ENCODE measurements around the gene OPN3.

OPN3 gene

DNA sequence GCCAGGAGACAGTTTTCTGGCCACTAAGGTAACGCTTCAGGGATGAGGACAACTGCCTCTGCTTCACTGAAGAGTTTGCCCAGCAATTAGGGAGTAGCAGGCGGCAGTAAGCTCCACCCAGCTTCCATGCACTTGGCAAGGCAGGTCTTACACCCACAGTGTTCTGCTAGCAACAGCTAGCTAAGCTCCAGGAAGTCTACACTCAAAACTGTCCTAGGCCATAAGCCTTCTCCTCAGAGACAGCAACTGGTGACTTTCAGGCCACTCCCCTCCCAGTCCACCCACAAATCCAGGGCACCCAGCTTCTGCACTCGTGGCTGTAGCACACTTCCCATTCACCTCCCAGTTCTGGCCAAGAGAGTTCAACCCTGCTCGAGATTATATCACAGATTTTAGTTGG is 60.7 kb downstream of the OPN3 start:
- H3K4me3 ChIP-seq (ENCODE audit: low read depth, low read length) = no peak overlapping the region
- no peak for TF ChIP-seq CTCF (IDR thresholded peaks at IDR 0.05; ENCODE audit: borderline replicate concordance, insufficient read depth, low read depth, low read length)

DNA sequence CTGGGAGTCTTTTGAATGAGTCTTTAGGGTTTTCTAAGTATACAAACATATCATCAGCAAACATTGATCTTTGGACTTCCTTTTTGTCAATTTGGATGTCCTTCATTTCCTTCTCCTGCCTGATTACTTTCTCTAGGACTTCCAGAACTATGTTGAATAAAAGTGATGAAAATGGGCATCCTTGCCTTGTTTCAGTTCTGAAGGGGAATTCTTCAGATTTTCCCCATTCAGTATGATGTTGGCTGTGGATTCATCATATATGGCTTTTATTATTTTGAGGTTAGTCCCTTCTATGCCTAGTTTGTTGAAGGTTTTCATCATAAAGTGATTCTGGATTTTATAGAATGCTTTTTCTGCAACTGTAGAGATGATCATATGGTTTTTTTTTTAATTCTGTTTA is 66.0 kb downstream of the OPN3 start:
- H3K4me3 ChIP-seq (ENCODE audit: low read depth, low read length) = no peak overlapping the region
- TF ChIP-seq CTCF (IDR thresholded peaks at IDR 0.05; ENCODE audit: borderline replicate concordance, insufficient read depth, low read depth, low read length) = no peak

DNA sequence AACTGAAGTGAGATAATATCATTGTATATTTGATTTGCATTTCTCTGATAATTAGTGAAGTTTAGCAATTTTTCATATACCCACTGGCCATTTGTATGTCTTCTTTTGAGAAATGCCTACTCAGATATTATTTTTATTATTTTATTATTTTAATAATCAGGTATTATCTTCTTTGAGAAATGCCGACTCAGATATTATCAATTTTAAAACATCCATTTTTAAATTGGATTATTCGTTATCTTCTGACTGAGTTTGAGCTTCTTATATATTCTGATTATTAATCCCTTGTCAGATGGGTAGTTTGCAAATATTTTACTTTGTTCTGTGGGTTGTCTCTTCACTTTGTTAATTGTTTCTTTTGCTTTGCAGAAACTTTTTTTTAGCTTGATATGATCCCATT is 70.3 kb downstream of the OPN3 start:
- TF ChIP-seq CTCF (IDR thresholded peaks at IDR 0.05; ENCODE audit: borderline replicate concordance, insufficient read depth, low read depth, low read length) = no peak
- no peak overlapping the region for H3K4me3 ChIP-seq (ENCODE audit: low read depth, low read length)

DNA sequence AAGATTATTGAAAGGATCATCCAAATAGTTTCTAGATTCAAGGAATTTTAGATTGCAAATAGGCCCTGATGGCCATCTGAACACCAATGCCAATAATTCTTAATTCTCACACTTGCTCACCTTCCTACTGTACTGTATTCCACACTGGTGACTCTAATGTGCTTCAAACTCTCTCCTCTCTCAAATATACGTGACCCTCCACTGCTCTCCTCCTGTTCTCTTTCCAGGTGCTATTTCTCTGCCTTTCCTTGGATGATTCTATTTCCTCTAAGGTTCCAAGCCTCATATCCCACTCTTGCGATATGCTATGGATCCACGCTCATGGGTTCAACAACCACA is 79.4 kb downstream of the OPN3 start:
- TF ChIP-seq CTCF (IDR thresholded peaks at IDR 0.05; ENCODE audit: borderline replicate concordance, insufficient read depth, low read depth, low read length) = no peak
- H3K4me3 ChIP-seq (ENCODE audit: low read depth, low read length) = no peak overlapping the region

DNA sequence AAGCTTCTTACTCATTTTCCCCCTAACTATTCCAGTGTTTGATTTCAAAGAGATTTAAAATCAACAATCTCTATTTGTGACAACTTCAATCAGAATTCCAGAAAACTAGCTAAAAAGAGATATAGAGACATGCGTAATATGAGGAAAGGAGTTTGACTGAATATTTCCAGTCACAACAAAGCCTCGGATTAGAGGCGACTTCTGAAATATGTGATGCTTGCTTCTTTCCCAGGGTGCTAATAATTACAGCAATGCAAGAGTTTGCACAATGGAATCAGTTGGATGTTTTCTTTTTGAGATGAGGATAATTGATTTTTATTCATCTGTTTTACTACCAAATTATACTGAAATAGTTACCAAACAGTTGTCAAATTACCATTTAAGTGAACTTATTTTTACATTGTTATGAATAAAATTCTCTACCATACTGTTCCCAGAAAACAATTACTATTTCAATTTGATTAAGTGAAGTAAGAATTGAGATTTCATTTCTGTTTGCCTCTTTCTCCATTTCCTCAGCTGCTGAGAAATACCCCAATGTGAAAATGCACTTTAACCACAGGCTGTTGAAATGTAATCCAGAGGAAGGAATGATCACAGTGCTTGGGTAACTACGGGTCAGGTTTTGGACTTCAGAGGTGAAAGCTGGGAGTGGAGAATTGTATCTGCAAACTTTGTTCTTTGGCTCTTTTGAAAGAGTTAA is 79.9 kb downstream of the OPN3 start:
- no peak for TF ChIP-seq CTCF (IDR thresholded peaks at IDR 0.05; ENCODE audit: borderline replicate concordance, insufficient read depth, low read depth, low read length)
- no peak overlapping the region for H3K4me3 ChIP-seq (ENCODE audit: low read depth, low read length)

DNA sequence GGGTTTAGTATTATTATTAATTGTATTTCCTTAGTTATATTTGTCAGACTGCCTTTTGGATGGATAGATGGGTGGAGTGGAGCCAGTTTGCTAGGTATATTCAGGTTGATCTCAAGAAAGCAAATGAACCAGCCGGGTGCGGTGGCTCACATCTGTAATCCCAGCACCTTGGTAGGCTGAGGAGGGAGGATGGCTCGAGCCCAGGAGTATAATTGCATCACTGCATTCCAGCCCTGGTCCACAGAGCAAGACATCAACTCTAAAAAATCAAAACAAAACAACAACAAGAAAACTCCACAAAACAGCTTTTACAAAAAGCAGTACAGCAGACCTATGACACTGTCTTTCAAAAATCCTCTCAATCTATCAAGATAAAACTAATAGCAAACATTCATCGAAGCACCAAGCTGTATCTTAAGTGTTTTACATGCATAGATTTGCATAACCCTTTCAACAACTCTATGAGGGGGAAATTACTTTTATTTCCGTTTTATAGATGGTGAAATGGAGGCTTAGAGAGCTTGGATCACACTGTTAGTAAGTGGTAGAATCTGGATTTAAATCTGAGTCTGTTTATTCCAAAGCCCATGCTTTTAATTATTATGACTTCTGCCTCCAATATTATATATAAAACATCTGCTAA is 82.5 kb downstream of the OPN3 start:
- TF ChIP-seq CTCF (IDR thresholded peaks at IDR 0.05; ENCODE audit: borderline replicate concordance, insufficient read depth, low read depth, low read length) = no peak
- H3K4me3 ChIP-seq (ENCODE audit: low read depth, low read length) = no peak overlapping the region

DNA sequence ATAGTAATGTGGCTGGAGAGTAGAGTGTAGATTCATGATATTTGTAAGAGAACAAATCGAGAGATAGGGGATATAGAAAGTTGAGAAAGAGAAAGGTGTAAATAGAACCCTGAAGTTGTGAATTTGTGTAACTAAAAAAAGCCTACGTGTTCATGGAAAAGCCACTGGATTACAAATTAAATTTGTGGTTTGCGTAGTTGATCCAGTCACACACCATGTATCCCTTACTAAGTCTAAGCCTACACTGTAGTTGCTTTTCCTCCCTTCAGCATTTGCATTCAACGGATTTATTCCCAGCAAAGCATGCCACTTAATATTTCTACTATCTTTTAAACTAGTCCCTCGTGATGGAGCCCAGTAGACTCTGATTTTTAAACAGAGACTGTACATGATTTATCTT is 83.1 kb downstream of the OPN3 start:
- TF ChIP-seq CTCF (IDR thresholded peaks at IDR 0.05; ENCODE audit: borderline replicate concordance, insufficient read depth, low read depth, low read length) = no peak
- no peak overlapping the region for H3K4me3 ChIP-seq (ENCODE audit: low read depth, low read length)
